HepG2 (cell line): ENCODE results near the gene KHK. TPM values are rescaled to one million over a fixed set of nuclear protein-coding genes. Genes with fewer than 3 reads are reported as not detected.

Experiments used
- ATF7-NPFF ChIP-seq: sonication (generic); formaldehyde crosslinking; IDR thresholded peaks from 2 replicates; pipeline ENCODE4 v1.8.1; 2023; ENCODE audit warnings: mild to moderate bottlenecking, low read depth, missing genetic modification reagents, moderate library complexity
- FLYWCH1 ChIP-seq: sonication (generic); formaldehyde crosslinking; IDR thresholded peaks from 2 replicates; pipeline ENCODE4 v1.8.1; 2023; ENCODE audit warnings: mild to moderate bottlenecking, missing genetic modification reagents
- FOXM1 ChIP-seq: sonication (generic); formaldehyde crosslinking; IDR thresholded peaks from 2 replicates; pipeline ENCODE4 v1.5.0; 2020; ENCODE audit warnings: missing genetic modification reagents
- FOXO1 ChIP-seq: sonication (generic); formaldehyde crosslinking; IDR thresholded peaks from 2 replicates; pipeline ENCODE4 v1.4.0; 2020; ENCODE audit warnings: missing genetic modification reagents
- HMG20A ChIP-seq: IDR thresholded peaks from 2 replicates; pipeline ENCODE4 v1.6.1; 2016; ENCODE audit warnings: borderline replicate concordance
- MED1 ChIP-seq: sonication (generic); formaldehyde crosslinking; IDR thresholded peaks from 2 replicates; pipeline ENCODE4 v1.4.0; 2020; ENCODE audit warnings: missing genetic modification reagents
- MIXL1 ChIP-seq: IDR thresholded peaks from 2 replicates; pipeline ENCODE4 v1.6.1; 2016
- SRSF4 ChIP-seq: fragments of 200-400 bp; formaldehyde crosslinking; IDR thresholded peaks from one replicate; pipeline ENCODE4 v1.6.1; 2018; ENCODE audit warnings: mild to moderate bottlenecking, low read depth, low read length, moderate library complexity; ENCODE audit not compliant: poor library complexity, severe bottlenecking
- TOPORS ChIP-seq: sonication (generic); formaldehyde crosslinking; IDR thresholded peaks from 2 replicates; pipeline ENCODE4 v1.8.0; 2023; ENCODE audit warnings: mild to moderate bottlenecking, missing genetic modification reagents
- ZFP41 ChIP-seq: sonication (generic); formaldehyde crosslinking; IDR thresholded peaks from 2 replicates; pipeline ENCODE4 v1.4.0; 2020; ENCODE audit warnings: mild to moderate bottlenecking, missing genetic modification reagents, borderline replicate concordance
- ZFP90 ChIP-seq: sonication (generic); formaldehyde crosslinking; IDR thresholded peaks from 2 replicates; pipeline ENCODE4 v1.8.0; 2022; ENCODE audit warnings: missing genetic modification reagents, mild to moderate bottlenecking, inconsistent platforms, borderline replicate concordance
- ZNF292 ChIP-seq: sonication (generic); formaldehyde crosslinking; IDR thresholded peaks from 2 replicates; pipeline ENCODE4 v1.8.1; 2022; ENCODE audit warnings: mild to moderate bottlenecking, low read depth, missing genetic modification reagents, borderline replicate concordance
- ZNF563 ChIP-seq: sonication (generic); formaldehyde crosslinking; IDR thresholded peaks from 2 replicates; pipeline ENCODE4 v1.8.0; 2022; ENCODE audit warnings: mild to moderate bottlenecking, moderate library complexity, missing genetic modification reagents
- ZNF577 ChIP-seq: sonication (generic); formaldehyde crosslinking; IDR thresholded peaks from 2 replicates; pipeline ENCODE4 v1.4.0; 2020; ENCODE audit warnings: mild to moderate bottlenecking, low read depth, missing genetic modification reagents, borderline replicate concordance
- ZNF678 ChIP-seq: sonication (generic); formaldehyde crosslinking; IDR thresholded peaks from 2 replicates; pipeline ENCODE4 v1.4.0; 2020; ENCODE audit warnings: mild to moderate bottlenecking, missing genetic modification reagents
- ZNF703 ChIP-seq: sonication (generic); formaldehyde crosslinking; IDR thresholded peaks from 2 replicates; pipeline ENCODE4 v1.5.1; 2020; ENCODE audit warnings: missing genetic modification reagents, mild to moderate bottlenecking, moderate library complexity, borderline replicate concordance
- ZNF883 ChIP-seq: sonication (generic); formaldehyde crosslinking; IDR thresholded peaks from 2 replicates; pipeline ENCODE4 v1.5.1; 2020; ENCODE audit warnings: mild to moderate bottlenecking, missing genetic modification reagents; ENCODE audit errors: not compliant biosample characterization
- polyA plus RNA-seq, 8 experiments: library from polyadenylated mRNA; depleted of rRNA in 3 of 8; stranded (reverse) in 7 of 8; unstranded in 1 of 8; fragments of >200 nt; fragmentation: Illumina TruSeq in 4 of 8; extraction: Trizol in 4 of 8; gene quantifications; 2 replicates each; pipeline versions ENCODE4 v1.2.1 to v1.2.3, GENCODE V29; 2011 to 2016; ENCODE audit warnings: low read depth in 4 of 8, missing spikeins in 1 of 8, mixed read lengths in 1 of 8; ENCODE audit not compliant: insufficient read depth in 1 of 8
- total RNA-seq, 5 experiments: library from RNA; depleted of rRNA; stranded (reverse); fragments of >200 nt; fragmentation: Illumina TruSeq; extraction: Trizol; gene quantifications; 2 replicates each; pipeline ENCODE4 v1.2.3, GENCODE V29; 2016; ENCODE audit warnings: low read depth in 1 of 5
- TF ChIP-seq, protein P1 (sequence below), 2 experiments: sonication (generic) in 1 of 2; formaldehyde crosslinking in 1 of 2; IDR thresholded peaks; 2 replicates each; pipeline versions ENCODE4 v1.6.1 to v1.9.0; 2014 to 2022; ENCODE audit warnings: antibody characterized with exemption in 1 of 2, borderline replicate concordance in 1 of 2, inconsistent platforms in 1 of 2, low read depth in 1 of 2, missing genetic modification reagents in 1 of 2
- TF ChIP-seq, protein P2 (sequence below): sonication (generic); formaldehyde crosslinking; IDR thresholded peaks from 2 replicates; pipeline ENCODE4 v1.5.0; 2020; ENCODE audit warnings: missing genetic modification reagents
- TF ChIP-seq, protein P3 (sequence below), 2 experiments: fragments of 450-650 bp in 1 of 2; sonication (generic) in 1 of 2; formaldehyde crosslinking; IDR thresholded peaks; 2 replicates each; pipeline versions ENCODE4 v1.5.0 to v1.8.0; 2020 to 2022; ENCODE audit warnings: mild to moderate bottlenecking in 1 of 2, missing genetic modification reagents in 1 of 2
- TF ChIP-seq, protein P4 (sequence below): sonication (generic); formaldehyde crosslinking; IDR thresholded peaks from 2 replicates; pipeline ENCODE4 v1.4.0; 2020; ENCODE audit warnings: missing genetic modification reagents; ENCODE audit errors: not compliant biosample characterization

Gene KHK
- total and polyA plus RNA-seq, 2 of the 13 experiments (the other 11 are each of a cell fraction or from before 2014, with no cell fraction given) = 40.9 to 99.2 TPM

DNA sequence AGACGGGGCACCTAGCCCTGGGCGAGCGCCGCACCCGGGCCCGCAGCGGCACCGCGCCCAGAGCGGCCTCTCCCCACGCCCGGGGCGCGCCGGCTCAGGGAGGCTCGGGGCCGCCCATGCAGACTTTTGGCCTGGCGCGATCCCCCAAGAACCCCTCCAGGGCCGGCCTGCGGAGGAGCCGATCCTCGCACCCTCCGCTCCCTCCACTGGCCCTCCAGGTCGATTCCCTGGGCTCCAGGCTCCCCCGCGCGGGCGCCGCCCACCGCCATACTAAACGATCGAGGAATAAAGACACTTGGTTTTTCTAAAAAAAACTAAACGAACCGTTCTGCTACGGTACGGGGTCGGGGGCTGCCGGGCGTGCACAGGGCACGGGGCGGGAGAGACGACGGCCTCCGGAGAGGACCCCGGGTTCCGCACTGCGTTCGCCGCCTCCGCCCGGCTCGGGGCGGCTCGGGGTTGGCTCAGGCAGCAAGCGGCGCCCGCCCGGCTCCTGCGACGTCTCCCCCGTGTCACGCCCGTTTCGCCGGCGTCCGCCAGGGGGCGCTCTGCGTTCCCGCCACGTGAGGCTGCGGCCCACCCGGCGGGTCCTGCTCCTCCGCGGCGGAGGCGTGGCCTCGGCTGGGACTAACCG lies 365 bp upstream of the KHK start (continued):
- TF ChIP-seq, protein P1, sequence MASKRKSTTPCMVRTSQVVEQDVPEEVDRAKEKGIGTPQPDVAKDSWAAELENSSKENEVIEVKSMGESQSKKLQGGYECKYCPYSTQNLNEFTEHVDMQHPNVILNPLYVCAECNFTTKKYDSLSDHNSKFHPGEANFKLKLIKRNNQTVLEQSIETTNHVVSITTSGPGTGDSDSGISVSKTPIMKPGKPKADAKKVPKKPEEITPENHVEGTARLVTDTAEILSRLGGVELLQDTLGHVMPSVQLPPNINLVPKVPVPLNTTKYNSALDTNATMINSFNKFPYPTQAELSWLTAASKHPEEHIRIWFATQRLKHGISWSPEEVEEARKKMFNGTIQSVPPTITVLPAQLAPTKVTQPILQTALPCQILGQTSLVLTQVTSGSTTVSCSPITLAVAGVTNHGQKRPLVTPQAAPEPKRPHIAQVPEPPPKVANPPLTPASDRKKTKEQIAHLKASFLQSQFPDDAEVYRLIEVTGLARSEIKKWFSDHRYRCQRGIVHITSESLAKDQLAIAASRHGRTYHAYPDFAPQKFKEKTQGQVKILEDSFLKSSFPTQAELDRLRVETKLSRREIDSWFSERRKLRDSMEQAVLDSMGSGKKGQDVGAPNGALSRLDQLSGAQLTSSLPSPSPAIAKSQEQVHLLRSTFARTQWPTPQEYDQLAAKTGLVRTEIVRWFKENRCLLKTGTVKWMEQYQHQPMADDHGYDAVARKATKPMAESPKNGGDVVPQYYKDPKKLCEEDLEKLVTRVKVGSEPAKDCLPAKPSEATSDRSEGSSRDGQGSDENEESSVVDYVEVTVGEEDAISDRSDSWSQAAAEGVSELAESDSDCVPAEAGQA (IDR thresholded peaks at IDR 0.05; ENCODE audit: low read depth) = peak; percentile 7; the same call in 1 of the 2 replicates
- TF ChIP-seq, protein P1 (CRISPR knock-in tag; IDR thresholded peaks at IDR 0.05; ENCODE audit: borderline replicate concordance) = 0 out of 2 replicates have a peak, but pooled peaks have one; percentile 26
- TF ChIP-seq FOXM1 (CRISPR knock-in tag) (no peak), ATF7-NPFF (CRISPR knock-in tag) (peak; percentile 92), ZNF703 (0 out of 2 replicates have a peak, but pooled peaks have one; percentile 65), ZNF577 (CRISPR knock-in tag) (0 out of 2 replicates have a peak, but pooled peaks have one; percentile 50), SRSF4 (no peak), ZNF292 (CRISPR knock-in tag) (no peak), FOXO1 (peak; percentile 71), ZNF883 (CRISPR knock-in tag) (peak; percentile 34), MIXL1 (CRISPR knock-in tag) (peak; percentile 69), ZFP41 (CRISPR knock-in tag) (no peak), MED1 (CRISPR knock-in tag) (peak; percentile 89), TOPORS (no peak), FLYWCH1 (CRISPR knock-in tag) (peak; percentile 85; the same call in 1 of the 2 replicates), ZFP90 (CRISPR knock-in tag) (peak; percentile 49; the same call in 1 of the 2 replicates), ZNF678 (no peak; the same call in 1 of the 2 replicates), HMG20A (CRISPR knock-in tag) (peak; percentile 20; the same call in 1 of the 2 replicates), ZNF563 (no peak)
- TF ChIP-seq, protein P2, sequence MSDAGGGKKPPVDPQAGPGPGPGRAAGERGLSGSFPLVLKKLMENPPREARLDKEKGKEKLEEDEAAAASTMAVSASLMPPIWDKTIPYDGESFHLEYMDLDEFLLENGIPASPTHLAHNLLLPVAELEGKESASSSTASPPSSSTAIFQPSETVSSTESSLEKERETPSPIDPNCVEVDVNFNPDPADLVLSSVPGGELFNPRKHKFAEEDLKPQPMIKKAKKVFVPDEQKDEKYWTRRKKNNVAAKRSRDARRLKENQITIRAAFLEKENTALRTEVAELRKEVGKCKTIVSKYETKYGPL = peak; percentile 47
- TF ChIP-seq, protein P3, sequence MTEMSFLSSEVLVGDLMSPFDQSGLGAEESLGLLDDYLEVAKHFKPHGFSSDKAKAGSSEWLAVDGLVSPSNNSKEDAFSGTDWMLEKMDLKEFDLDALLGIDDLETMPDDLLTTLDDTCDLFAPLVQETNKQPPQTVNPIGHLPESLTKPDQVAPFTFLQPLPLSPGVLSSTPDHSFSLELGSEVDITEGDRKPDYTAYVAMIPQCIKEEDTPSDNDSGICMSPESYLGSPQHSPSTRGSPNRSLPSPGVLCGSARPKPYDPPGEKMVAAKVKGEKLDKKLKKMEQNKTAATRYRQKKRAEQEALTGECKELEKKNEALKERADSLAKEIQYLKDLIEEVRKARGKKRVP (CRISPR knock-in tag; IDR thresholded peaks at IDR 0.05) = peak in 1 of 2 experiments; percentile 66; a peak in 1 of 4 replicates
- TF ChIP-seq, protein P4, sequence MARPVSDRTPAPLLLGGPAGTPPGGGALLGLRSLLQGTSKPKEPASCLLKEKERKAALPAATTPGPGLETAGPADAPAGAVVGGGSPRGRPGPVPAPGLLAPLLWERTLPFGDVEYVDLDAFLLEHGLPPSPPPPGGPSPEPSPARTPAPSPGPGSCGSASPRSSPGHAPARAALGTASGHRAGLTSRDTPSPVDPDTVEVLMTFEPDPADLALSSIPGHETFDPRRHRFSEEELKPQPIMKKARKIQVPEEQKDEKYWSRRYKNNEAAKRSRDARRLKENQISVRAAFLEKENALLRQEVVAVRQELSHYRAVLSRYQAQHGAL (CRISPR knock-in tag) = no peak
